Liver (tissue), 9 donors: ENCODE results near the gene CFAP410. TPM values are rescaled to one million over a fixed set of nuclear protein-coding genes. Genes with fewer than 3 reads are reported as not detected.

Experiments used
- DNase-seq: peaks from one replicate; pipeline ENCODE4 v3.0.0-alpha.2; 2017; ENCODE audit warnings: low spot score
- H3K27ac ChIP-seq, 2 donors: one replicate each; pipeline ENCODE4 v1.7.0; 2013; ENCODE audit warnings: inconsistent platforms in 2 of 2, low read length in 2 of 2, control low read depth in 1 of 2, low read depth in 1 of 2, mild to moderate bottlenecking in 1 of 2
- H3K27me3 ChIP-seq, 4 donors: one replicate each; pipeline versions ENCODE4 v1.6.1 to v1.7.0; 2013; ENCODE audit warnings: low read length in 3 of 4, inconsistent platforms in 1 of 4, mild to moderate bottlenecking in 1 of 4, moderate library complexity in 1 of 4; ENCODE audit not compliant: control insufficient read depth in 4 of 4, insufficient read depth in 4 of 4
- H3K36me3 ChIP-seq, 4 donors: one replicate each; pipeline versions ENCODE4 v1.6.1 to v1.7.0; 2013; ENCODE audit warnings: low read length in 3 of 4, mild to moderate bottlenecking in 3 of 4, low read depth in 1 of 4, moderate library complexity in 1 of 4; ENCODE audit not compliant: control insufficient read depth in 4 of 4, insufficient read depth in 3 of 4
- H3K4me1 ChIP-seq, 4 donors: one replicate each; pipeline versions ENCODE4 v1.6.1 to v1.7.0; 2013; ENCODE audit warnings: low read length in 3 of 4, mild to moderate bottlenecking in 3 of 4, moderate library complexity in 1 of 4; ENCODE audit not compliant: control insufficient read depth in 4 of 4, insufficient read depth in 4 of 4
- H3K4me3 ChIP-seq, 3 donors: one replicate each; pipeline versions ENCODE4 v1.6.1 to v1.7.0; 2013; ENCODE audit warnings: low read length in 3 of 3, control low read depth in 1 of 3, low read depth in 1 of 3, mild to moderate bottlenecking in 1 of 3
- H3K9ac ChIP-seq, 2 donors: one replicate each; pipeline ENCODE4 v1.7.0; 2013; ENCODE audit warnings: low read length in 2 of 2, mild to moderate bottlenecking in 2 of 2, moderate library complexity in 2 of 2, control low read depth in 1 of 2, low read depth in 1 of 2
- H3K9me3 ChIP-seq, 4 donors: one replicate each; pipeline versions ENCODE4 v1.6.1 to v1.7.0; 2013; ENCODE audit warnings: low read length in 3 of 4; ENCODE audit not compliant: control insufficient read depth in 4 of 4
- ATF3 ChIP-seq: IDR thresholded peaks from 2 replicates; pipeline ENCODE4 v1.6.1; 2016; ENCODE audit warnings: antibody characterized with exemption
- CTCF ChIP-seq: fragments of 150-350 bp; IDR thresholded peaks from 2 replicates; pipeline ENCODE4 v1.5.1; 2017; ENCODE audit warnings: improper control_type of control experiment, low read depth, low read length; ENCODE audit not compliant: missing input control
- EGR1 ChIP-seq, 2 donors: IDR thresholded peaks; 2 replicates each; pipeline ENCODE4 v1.6.1; 2016 to 2018; ENCODE audit warnings: antibody characterized with exemption in 2 of 2, low read depth in 2 of 2
- FOXA1 ChIP-seq: IDR thresholded peaks from 2 replicates; pipeline ENCODE4 v1.6.1; 2016; ENCODE audit warnings: antibody characterized with exemption
- FOXA2 ChIP-seq: IDR thresholded peaks from 2 replicates; pipeline ENCODE4 v1.6.1; 2016; ENCODE audit warnings: antibody characterized with exemption
- GABPA ChIP-seq, 2 donors: IDR thresholded peaks in 1 of 2; conservative IDR thresholded peaks in 1 of 2; 2 replicates each; pipeline ENCODE4 v1.6.1; 2016; ENCODE audit warnings: antibody characterized with exemption in 2 of 2, mild to moderate bottlenecking in 1 of 2, moderate library complexity in 1 of 2
- HNF4A ChIP-seq, 2 donors: conservative IDR thresholded peaks; 2 replicates each; pipeline ENCODE4 v1.6.1; 2016; ENCODE audit warnings: antibody characterized with exemption in 2 of 2, mild to moderate bottlenecking in 2 of 2
- HNF4G ChIP-seq: IDR thresholded peaks from 2 replicates; pipeline ENCODE4 v1.6.1; 2016; ENCODE audit warnings: antibody characterized with exemption
- JUND ChIP-seq, 2 donors: IDR thresholded peaks; 2 replicates each; pipeline ENCODE4 v1.6.1; 2016; ENCODE audit warnings: antibody characterized with exemption in 2 of 2
- MAX ChIP-seq: IDR thresholded peaks from 2 replicates; pipeline ENCODE4 v1.6.1; 2016; ENCODE audit warnings: antibody characterized with exemption
- NR2F2 ChIP-seq: IDR thresholded peaks from 2 replicates; pipeline ENCODE4 v1.6.1; 2016; ENCODE audit warnings: antibody characterized with exemption
- RAD21 ChIP-seq, 2 donors: IDR thresholded peaks; 2 replicates each; pipeline ENCODE4 v1.6.1; 2016; ENCODE audit warnings: antibody characterized with exemption in 2 of 2, mild to moderate bottlenecking in 2 of 2
- REST ChIP-seq: IDR thresholded peaks from 2 replicates; pipeline ENCODE4 v1.6.1; 2016; ENCODE audit warnings: antibody characterized with exemption, mild to moderate bottlenecking
- RXRA ChIP-seq, 2 donors: IDR thresholded peaks; 2 replicates each; pipeline ENCODE4 v1.6.1; 2017 to 2018; ENCODE audit warnings: antibody characterized with exemption in 2 of 2, mild to moderate bottlenecking in 1 of 2
- SP1 ChIP-seq: IDR thresholded peaks from 2 replicates; pipeline ENCODE4 v1.6.1; 2018; ENCODE audit warnings: antibody characterized with exemption, mild to moderate bottlenecking
- TAF1 ChIP-seq: conservative IDR thresholded peaks from 2 replicates; pipeline ENCODE4 v1.6.1; 2016; ENCODE audit warnings: antibody characterized with exemption, mild to moderate bottlenecking
- YY1 ChIP-seq: IDR thresholded peaks from 2 replicates; pipeline ENCODE4 v1.6.1; 2016; ENCODE audit warnings: antibody characterized with exemption, mild to moderate bottlenecking
- ZBTB33 ChIP-seq: IDR thresholded peaks from 2 replicates; pipeline ENCODE4 v1.6.1; 2016; ENCODE audit warnings: antibody characterized with exemption
- WGBS: extraction: QIAGEN DNeasy Blood & Tissue Kit; methylation state at CpG from one replicate; pipeline ENCODE4 v1.1.7; 2013; 5-methylcytosine and 5-hydroxymethylcytosine counted together
- polyA plus RNA-seq, 2 donors: library from polyadenylated mRNA; stranded (reverse) in 1 of 2; unstranded in 1 of 2; fragments of 200-250 nt in 1 of 2; fragments of >200 nt in 1 of 2; fragmentation: Nextera tagmentation in 1 of 2; extraction: Ambion mirVana in 1 of 2; gene quantifications; one replicate each; pipeline versions ENCODE4 v1.2.1 to v1.2.3, GENCODE V29; 2013 to 2015
- total RNA-seq, 2 donors: library from RNA; depleted of rRNA; stranded (reverse); fragments of >200 nt; gene quantifications; one replicate each; pipeline ENCODE4 v1.2.3, GENCODE V29; 2014
- donor health status: healthy.
- donor health status: healthy.
- donor health status: healthy.
- donor health status: healthy.
- donor health status: healthy.

CFAP410 gene
- total and polyA plus RNA-seq, 4 donors, result 7.9 to 16.3 (median 12.3) TPM

- no peak overlapping the region for H3K9ac ChIP-seq
- WGBS, result 97% methylated on average over 22 of the region's 22 CpGs
- H3K4me3 ChIP-seq, result no peak overlapping the region
- H3K4me1 ChIP-seq, result peaks cover 0 to 4% (median 3%) of the 10 kb centered on the region in 4 donors
- DNase-seq, result no peak
- peaks cover 0 to 21% (median 7%) of the 10 kb centered on the region in 4 donors for H3K36me3 ChIP-seq
- H3K27ac ChIP-seq, result no peak overlapping the region
- no peaks in the 10 kb centered on the region for H3K9me3 ChIP-seq
- TF ChIP-seq GABPA (IDR thresholded peaks at IDR 0.05 in 1 of 2, conservative IDR thresholded peaks at IDR 0.05 in 1 of 2) (no peak), FOXA1 (no peak), YY1 (no peak), EGR1 (IDR thresholded peaks at IDR 0.05; ENCODE audit: low read depth in 2 of 2) (no peak), ATF3 (no peak), NR2F2 (no peak)
- H3K27me3 ChIP-seq, result no peaks in the 10 kb centered on the region
Observed at GRCh38 chr21:44332965-44333364, 6.2 kb downstream of the CFAP410 start.

- Histone ChIP-seq H3K4me3 (no peak overlapping the region), H3K4me1 (no peaks in the 10 kb centered on the region), H3K9me3 (no peaks in the 10 kb centered on the region), H3K9ac (no peak overlapping the region), H3K27me3 (no peaks in the 10 kb centered on the region), H3K27ac (no peak overlapping the region), H3K36me3 (peaks cover 1 to 22% (median 7%) of the 10 kb centered on the region in 4 donors)
- TF ChIP-seq EGR1 (IDR thresholded peaks at IDR 0.05; ENCODE audit: low read depth in 2 of 2) (no peak), JUND (IDR thresholded peaks at IDR 0.05) (no peak), ZBTB33 (no peak), MAX (no peak), RXRA (IDR thresholded peaks at IDR 0.05) (no peak), CTCF (no peak), YY1 (no peak), HNF4A (conservative IDR thresholded peaks at IDR 0.05) (no peak), ATF3 (no peak), TAF1 (no peak), REST (no peak), SP1 (no peak), HNF4G (no peak), GABPA (IDR thresholded peaks at IDR 0.05 in 1 of 2, conservative IDR thresholded peaks at IDR 0.05 in 1 of 2) (no peak), FOXA2 (no peak), NR2F2 (no peak), FOXA1 (no peak), RAD21 (IDR thresholded peaks at IDR 0.05) (no peak)
- 94% methylated on average over 17 of the region's 17 CpGs for WGBS
- DNase-seq, result no peak
Observed at GRCh38 chr21:44332383-44332782, 6.8 kb downstream of the CFAP410 start.
